T-cell (primary cell): ENCODE data around the gene TCF7L1. TPM values are rescaled to one million over a fixed set of nuclear protein-coding genes. Genes with fewer than 3 reads are reported as not detected.
"Not testable (repeated sequence)": the region's sequence is repeated elsewhere in the genome, so short reads cannot be mapped to it uniquely, and the experiment has no call there.

Source experiments
- ATAC-seq, 4 experiments: fragments of 200-7000 bp in 3 of 4; fragments of 150-1000 bp in 1 of 4; cut with Tn5 transposase; replicated peaks in 1 of 4; 1 replicate in 3 of 4; 2 replicates in 1 of 4; pipeline ENCODE4 v1.10.0; 2021; ENCODE audit warnings: moderate library complexity in 3 of 4, mild to moderate bottlenecking in 2 of 4, moderate number of reproducible peaks in 1 of 4
- CTCF ChIA-PET, 2 donors: fragments of 300-600 bp; sonication (Branson Sonifier 250); formaldehyde crosslinking; loops; one replicate each; lab custom pipeline; 2022; ENCODE audit warnings: antibody characterized with exemption in 2 of 2; lab: Charles Lee
- POLR2A ChIA-PET, 2 donors: fragments of 300-600 bp; sonication (Branson Sonifier 250); formaldehyde crosslinking; loops; one replicate each; lab custom pipeline; 2022; ENCODE audit warnings: antibody characterized with exemption in 2 of 2; lab: Charles Lee
- DNase-seq, 35 experiments: peaks; one replicate each; pipeline versions ENCODE4 v3.0.0 to v3.0.0-alpha.2; 2013 to 2023
- H3K27ac ChIP-seq: one replicate; pipeline ENCODE4 v1.5.1; 2013; ENCODE audit warnings: low read length
- H3K27me3 ChIP-seq, 2 experiments: replicated peaks in 1 of 2; 1 replicate in 1 of 2; 2 replicates in 1 of 2; pipeline versions ENCODE4 v1.6.1 to v1.7.0; 2013; ENCODE audit warnings: low read length in 1 of 2, mixed read lengths in 1 of 2; ENCODE audit not compliant: control insufficient read depth in 2 of 2, insufficient read depth in 2 of 2; ENCODE audit errors: extremely low read depth in 1 of 2
- H3K36me3 ChIP-seq, 2 donors: 1 replicate in 1 of 2; 2 replicates in 1 of 2; pipeline versions ENCODE4 v1.6.1 to v1.7.0; 2013; ENCODE audit warnings: low read length in 1 of 2; ENCODE audit not compliant: control insufficient read depth in 2 of 2, insufficient read depth in 1 of 2; ENCODE audit errors: extremely low read depth in 1 of 2
- H3K4me1 ChIP-seq, 2 experiments: 1 replicate in 1 of 2; 2 replicates in 1 of 2; pipeline versions ENCODE4 v1.6.1 to v1.7.0; 2013; ENCODE audit warnings: low read length in 2 of 2, mixed read lengths in 1 of 2; ENCODE audit not compliant: insufficient read depth in 2 of 2, control insufficient read depth in 1 of 2; ENCODE audit errors: extremely low read depth in 1 of 2
- H3K4me3 ChIP-seq, 2 donors: 1 replicate in 1 of 2; 2 replicates in 1 of 2; pipeline versions ENCODE4 v1.5.1 to v1.7.0; 2013; ENCODE audit warnings: mild to moderate bottlenecking in 2 of 2, low read length in 1 of 2, moderate library complexity in 1 of 2; ENCODE audit not compliant: control insufficient read depth in 1 of 2; ENCODE audit errors: extremely low read depth in 1 of 2
- H3K9me3 ChIP-seq: 2 replicates; pipeline ENCODE4 v1.7.0; 2013
- H3K27ac Mint-ChIP-seq, 2 donors: one replicate each; pipeline ENCODE4 v1.8.0; 2020 to 2021; ENCODE audit warnings: mild to moderate bottlenecking in 2 of 2, mixed read lengths in 2 of 2
- H3K27me3 Mint-ChIP-seq, 2 donors: one replicate each; pipeline ENCODE4 v1.8.0; 2021 to 2022; ENCODE audit warnings: mixed read lengths in 2 of 2
- H3K36me3 Mint-ChIP-seq: one replicate; pipeline ENCODE4 v1.8.0; 2021; ENCODE audit warnings: mixed read lengths
- H3K4me1 Mint-ChIP-seq, 3 donors: one replicate each; pipeline ENCODE4 v1.8.0; 2020 to 2022; ENCODE audit warnings: mixed read lengths in 3 of 3, mild to moderate bottlenecking in 1 of 3
- H3K4me3 Mint-ChIP-seq, 3 donors: one replicate each; pipeline ENCODE4 v1.8.0; 2020 to 2022; ENCODE audit warnings: mild to moderate bottlenecking in 3 of 3, mixed read lengths in 3 of 3, moderate library complexity in 3 of 3
- H3K9me3 Mint-ChIP-seq, 3 donors: one replicate each; pipeline ENCODE4 v1.8.0; 2020 to 2022; ENCODE audit warnings: mixed read lengths in 3 of 3
- WGBS: methylation state at CpG from one replicate; pipeline ENCODE4 v1.1.5; 2013; ENCODE audit warnings: missing lambda C conversion rate; ENCODE audit not compliant: insufficient coverage; 5-methylcytosine and 5-hydroxymethylcytosine counted together
- total RNA-seq, 35 experiments: library from RNA in 6 of 35; stranded (reverse) in 6 of 35; fragments of 120-200 nt in 1 of 35; gene quantifications; one replicate each; pipeline versions ENCODE4 v1.2.1 to v1.2.4 and lab custom pipeline; 2013 to 2026

The TCF7L1 gene
- total RNA-seq, 5 donors from 2014 or later (not counting 1 experiment from before 2014, with no cell fraction given) = 0.07 to 0.16 (median 0.15) TPM; not detected in 2

DNA sequence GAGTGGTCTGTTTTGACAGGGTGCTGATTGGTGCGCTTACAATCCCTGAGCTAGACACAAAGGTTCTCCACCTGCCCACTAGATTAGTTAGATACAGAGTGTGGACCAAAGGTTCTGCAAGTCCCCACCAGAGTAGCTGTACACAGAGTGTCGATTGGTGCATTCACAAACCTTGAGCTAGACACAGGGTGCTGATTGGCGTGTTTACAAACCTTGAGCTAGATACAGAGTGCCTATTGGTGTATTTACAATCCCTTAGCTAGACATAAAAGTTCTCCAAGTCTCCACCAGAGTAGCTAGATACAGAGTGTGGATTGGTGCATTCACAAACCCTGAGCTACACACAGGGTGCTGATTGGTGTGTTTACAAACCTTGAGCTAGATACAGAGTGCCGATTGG, 200.7 kb downstream of the TCF7L1 start:
- not testable (repeated sequence) for H3K4me3 ChIP-seq, H3K27me3 ChIP-seq, H3K27ac ChIP-seq, ATAC-seq, H3K9me3 ChIP-seq, H3K36me3 Mint-ChIP-seq, H3K4me3 Mint-ChIP-seq, H3K9me3 Mint-ChIP-seq, H3K27me3 Mint-ChIP-seq, DNase-seq, H3K4me1 Mint-ChIP-seq, H3K4me1 ChIP-seq, H3K27ac Mint-ChIP-seq, H3K36me3 ChIP-seq
- POLR2A ChIA-PET = interaction anchor here in 1 of 2 donors (0.7 kb wide), 1 partner anchor 55 kb away, joined by 3 read pairs; no protein-coding TSS in a partner anchor
- CTCF ChIA-PET = interaction anchor here in 1 of 2 donors (0.5 kb wide), 1 partner anchor 10 kb away, joined by 4 read pairs; no protein-coding TSS in a partner anchor
- WGBS = 100% methylated on average over 1 of the region's 4 CpGs

DNA sequence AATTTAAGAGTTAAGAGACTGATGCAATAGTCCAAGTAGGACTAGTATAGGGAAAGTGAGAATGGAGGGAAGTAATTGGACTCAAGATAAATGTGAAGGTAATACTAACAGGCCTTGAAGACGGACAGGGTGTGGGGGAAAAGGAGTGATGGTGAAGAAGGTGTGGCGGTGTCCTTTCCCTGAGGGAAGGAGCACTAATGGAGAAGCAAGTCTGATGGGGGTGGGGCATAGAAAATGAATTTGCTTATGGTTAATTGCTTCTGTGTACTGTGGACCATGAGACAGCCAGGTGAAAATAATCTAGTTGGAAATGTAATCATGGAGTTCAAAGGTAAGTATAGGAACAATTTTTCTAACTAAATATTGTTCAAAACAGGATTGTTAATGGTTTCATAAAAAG, 201.7 kb downstream of the TCF7L1 start:
- no peaks in the 10 kb centered on the region for H3K36me3 Mint-ChIP-seq
- Histone ChIP-seq H3K4me3 (no peak overlapping the region), H3K36me3 (no peaks in the 10 kb centered on the region), H3K27me3 (no peaks in the 10 kb centered on the region), H3K9me3 (no peaks in the 10 kb centered on the region), H3K4me1 (no peaks in the 10 kb centered on the region), H3K27ac (no peak overlapping the region)
- H3K4me1 Mint-ChIP-seq = no peaks in the 10 kb centered on the region
- H3K9me3 Mint-ChIP-seq = no peaks in the 10 kb centered on the region
- H3K27ac Mint-ChIP-seq = no peak overlapping the region
- CTCF ChIA-PET = no interaction called here
- WGBS = 50% methylated on average over 2 of the region's 2 CpGs
- POLR2A ChIA-PET = no interaction called here
- ATAC-seq = no peak
- H3K27me3 Mint-ChIP-seq = no peaks in the 10 kb centered on the region
- no peak for DNase-seq
- no peak overlapping the region for H3K4me3 Mint-ChIP-seq

DNA sequence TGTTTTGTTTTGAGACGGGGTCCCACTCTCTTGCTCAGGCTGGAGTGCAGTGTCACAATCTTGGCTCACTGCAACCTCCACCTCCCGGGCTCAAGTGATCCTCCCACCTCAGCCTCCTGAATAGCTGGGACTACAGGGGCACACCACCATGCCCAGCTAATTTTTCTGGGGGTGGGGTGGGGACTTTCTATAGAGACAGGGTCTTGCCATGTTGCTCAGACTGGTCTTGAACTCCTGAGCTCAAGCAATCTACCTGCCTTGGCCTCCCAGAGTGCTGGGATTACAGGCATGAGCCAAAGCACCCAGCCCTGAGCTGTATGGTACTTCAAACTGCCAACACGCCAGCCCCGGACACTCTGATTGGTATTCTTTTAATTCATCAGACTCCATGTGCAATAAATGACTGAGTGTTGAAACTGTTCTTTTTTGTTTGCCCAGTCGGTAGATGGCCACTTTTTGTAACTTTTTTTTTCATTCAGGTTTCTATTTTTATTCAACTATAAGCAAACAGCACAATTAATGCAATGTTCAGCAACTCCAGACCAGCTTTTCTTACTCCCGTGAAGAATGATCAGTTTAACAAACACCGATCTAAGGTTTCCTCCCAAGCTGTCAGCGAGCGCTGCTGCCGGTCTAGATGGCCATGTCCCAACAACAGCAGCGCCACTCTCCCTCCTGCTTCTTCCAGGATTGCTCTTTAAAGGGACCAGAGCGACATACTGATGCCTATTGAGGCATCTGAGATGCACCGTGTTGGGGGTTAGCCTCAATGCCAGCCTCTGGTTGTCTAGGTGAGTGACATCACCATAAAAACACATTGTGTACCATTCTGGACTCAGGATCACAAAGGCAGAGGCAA, 207.1 kb downstream of the TCF7L1 start:
- WGBS = 96% methylated on average over 7 of the region's 13 CpGs
- no peak for DNase-seq
- Histone ChIP-seq H3K9me3 (no peaks in the 10 kb centered on the region), H3K4me3 (no peak overlapping the region), H3K36me3 (peaks cover 7 to 19% of the 10 kb centered on the region in 2 donors), H3K27me3 (no peaks in the 10 kb centered on the region), H3K27ac (no peak overlapping the region), H3K4me1 (no peaks in the 10 kb centered on the region)
- Mint-ChIP-seq H3K27me3 (no peaks in the 10 kb centered on the region), H3K27ac (no peak overlapping the region), H3K36me3 (peaks cover 29% of the 10 kb centered on the region), H3K9me3 (no peaks in the 10 kb centered on the region), H3K4me1 (no peaks in the 10 kb centered on the region), H3K4me3 (no peak overlapping the region)
- CTCF ChIA-PET = interaction anchor here (0.5 kb wide), 2 partner anchors 40 to 42 kb away, joined by 4 to 5 read pairs; no protein-coding TSS in a partner anchor
- POLR2A ChIA-PET = interaction anchor here in 1 of 2 donors (0.6 kb wide), 1 partner anchor 42 kb away, joined by 4 read pairs; no protein-coding TSS in a partner anchor
- no peak for ATAC-seq

DNA sequence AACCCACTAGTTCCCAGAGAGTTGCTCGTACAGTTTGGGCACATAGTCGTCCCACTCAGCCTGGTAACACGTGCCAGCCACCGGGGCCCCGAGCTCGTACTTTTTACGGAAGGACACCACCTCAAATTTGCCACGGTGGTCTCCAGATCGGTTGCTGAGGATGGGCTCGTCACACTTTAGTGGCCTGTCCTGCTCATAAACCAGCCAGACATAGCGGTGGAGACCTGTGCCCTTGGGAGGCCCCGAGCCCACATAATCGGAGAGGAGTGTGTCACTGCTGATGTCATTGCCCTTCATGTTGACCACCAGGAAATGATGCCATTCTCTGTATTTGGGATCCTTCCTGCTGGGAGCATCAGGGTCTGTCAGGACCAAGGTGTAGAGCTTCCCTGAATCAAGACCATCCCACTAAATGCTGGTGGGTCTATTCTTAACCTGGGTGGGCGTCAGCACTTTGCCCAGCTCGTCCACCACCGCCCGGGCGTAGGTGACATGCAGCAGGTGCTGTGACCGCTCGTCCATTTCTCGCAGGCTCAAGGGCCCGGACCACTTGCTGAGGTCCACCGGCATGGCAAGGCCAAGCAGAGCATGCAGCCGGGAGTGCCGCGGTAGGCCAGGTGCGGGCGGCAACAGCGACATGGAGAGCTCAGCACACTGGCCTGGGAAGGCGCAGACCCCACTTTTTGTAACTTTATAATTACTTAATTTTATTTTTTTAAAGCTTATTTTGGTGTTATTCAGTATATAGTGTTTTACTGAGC, 208.3 kb downstream of the TCF7L1 start:
- H3K27me3 Mint-ChIP-seq = no peaks in the 10 kb centered on the region
- POLR2A ChIA-PET = interaction anchor here in 1 of 2 donors (0.6 kb wide), 1 partner anchor 41 kb away, joined by 4 read pairs; no protein-coding TSS in a partner anchor
- Histone ChIP-seq H3K9me3 (no peaks in the 10 kb centered on the region), H3K27me3 (no peaks in the 10 kb centered on the region), H3K4me3 (no peak overlapping the region), H3K4me1 (no peaks in the 10 kb centered on the region), H3K36me3 (peaks cover 7 to 31% of the 10 kb centered on the region in 2 donors), H3K27ac (no peak overlapping the region)
- no peak for DNase-seq
- H3K36me3 Mint-ChIP-seq = peaks cover 35% of the 10 kb centered on the region
- ATAC-seq = no peak
- CTCF ChIA-PET = interaction anchor here in 1 of 2 donors (0.6 kb wide), 1 partner anchor 197 kb away, joined by 3 read pairs; the partner anchor contains the start of gene MAT2A
- no peaks in the 10 kb centered on the region for H3K9me3 Mint-ChIP-seq
- 95% methylated on average over 21 of the region's 30 CpGs for WGBS
- no peak overlapping the region for H3K27ac Mint-ChIP-seq
- no peaks in the 10 kb centered on the region for H3K4me1 Mint-ChIP-seq
- no peak overlapping the region for H3K4me3 Mint-ChIP-seq

DNA sequence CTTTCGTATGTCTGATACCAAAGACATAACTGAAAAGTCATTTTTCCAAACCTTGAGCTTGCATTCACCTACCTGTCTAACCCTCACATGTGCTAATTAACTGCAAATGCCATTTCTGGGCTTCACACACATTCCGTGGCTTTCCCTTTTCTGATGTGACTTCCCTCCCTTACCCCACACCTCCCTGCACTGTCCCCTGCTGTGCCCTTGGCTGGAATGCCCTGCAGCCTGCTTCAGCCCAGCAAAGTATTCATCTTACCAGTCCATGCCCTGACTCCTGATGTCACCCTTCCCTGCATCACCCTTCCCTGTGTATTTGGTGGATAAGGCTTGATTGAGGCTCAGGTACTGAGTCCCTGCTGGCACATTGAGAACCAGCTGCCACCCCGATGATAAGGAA, 209.0 kb downstream of the TCF7L1 start:
- peaks cover 7 to 37% of the 10 kb centered on the region in 2 donors for H3K36me3 ChIP-seq
- WGBS = 89% methylated on average over 1 of the region's 3 CpGs

DNA sequence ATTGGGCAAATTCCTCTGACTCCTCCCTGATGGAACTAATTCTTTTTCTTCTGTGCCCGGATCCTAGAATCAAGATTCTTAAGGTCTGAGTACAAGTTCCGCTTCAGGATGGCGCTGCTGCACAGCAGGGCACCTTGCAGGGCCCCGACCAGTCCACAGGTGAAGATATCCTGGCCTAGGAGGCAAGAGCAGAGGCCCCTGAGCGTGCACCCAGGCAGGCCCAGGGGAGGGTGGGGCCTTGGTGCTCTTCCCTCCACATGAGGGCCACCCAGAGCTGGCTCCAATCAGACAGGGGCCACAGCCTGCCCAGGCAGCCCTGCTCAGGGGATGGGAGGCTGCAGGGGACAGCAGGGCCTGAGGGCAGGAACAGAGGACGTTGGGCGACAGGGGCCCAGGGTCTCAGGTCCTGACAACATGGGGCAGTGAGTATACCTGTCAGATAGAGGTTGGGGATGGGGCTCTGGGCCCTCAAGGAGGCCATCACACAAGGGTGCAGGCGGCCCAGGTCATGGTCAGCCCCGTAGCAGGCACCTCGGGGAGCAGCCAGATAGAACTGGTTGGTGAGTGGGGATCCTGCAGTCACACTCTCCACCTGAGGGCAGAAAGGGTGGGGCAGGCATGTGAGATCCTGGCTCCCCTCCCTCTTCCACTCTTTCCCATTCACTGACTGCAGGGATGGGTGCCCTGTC, 210.2 kb downstream of the TCF7L1 start:
- H3K4me3 ChIP-seq, H3K27me3 Mint-ChIP-seq, H3K27ac Mint-ChIP-seq, POLR2A ChIA-PET, ATAC-seq, H3K9me3 Mint-ChIP-seq, CTCF ChIA-PET, DNase-seq, H3K4me1 ChIP-seq, H3K27ac ChIP-seq, H3K4me3 Mint-ChIP-seq, H3K9me3 ChIP-seq, H3K27me3 ChIP-seq, H3K4me1 Mint-ChIP-seq: not testable (repeated sequence)
- 100% methylated on average over 6 of the region's 10 CpGs for WGBS
- peaks cover 49% of the 10 kb centered on the region for H3K36me3 Mint-ChIP-seq
- peaks cover 7 to 43% of the 10 kb centered on the region in 2 donors for H3K36me3 ChIP-seq

More for the DNA sequence above, 209.0 kb downstream of the TCF7L1 start:
- CTCF ChIA-PET = interaction anchor here in 1 of 2 donors (0.6 kb wide), 1 partner anchor 197 kb away, joined by 3 read pairs; the partner anchor contains the start of gene MAT2A
- Mint-ChIP-seq H3K4me1 (no peaks in the 10 kb centered on the region), H3K36me3 (peaks cover 41% of the 10 kb centered on the region), H3K4me3 (no peak overlapping the region), H3K27ac (no peak overlapping the region), H3K9me3 (no peaks in the 10 kb centered on the region), H3K27me3 (no peaks in the 10 kb centered on the region)
- POLR2A ChIA-PET = no interaction called here
- no peak for ATAC-seq
- H3K9me3 ChIP-seq = no peaks in the 10 kb centered on the region
- DNase-seq = no peak
- H3K4me1 ChIP-seq = no peaks in the 10 kb centered on the region
- H3K4me3 ChIP-seq = no peak overlapping the region
- H3K27me3 ChIP-seq = no peaks in the 10 kb centered on the region
- no peak overlapping the region for H3K27ac ChIP-seq
